Measurements from ENCODE around the gene GMFB. TPM values are rescaled to one million over a fixed set of nuclear protein-coding genes. Genes with fewer than 3 reads are reported as not detected.

Gene GMFB
- total and polyA plus RNA-seq, 9 of the 15 experiments (the other 6 are each of a cell fraction or from before 2014, with no cell fraction given): 14.0 to 31.7 (median 20.5) TPM

GRCh38 chr14:54528973-54529372 lies 40.2 kb upstream of the GMFB start:
- Histone ChIP-seq H3K36me3 (ENCODE audit: control insufficient read depth, insufficient read depth, low read length) (no peaks in the 10 kb centered on the region), H2AFZ (ENCODE audit: low read depth, low read length) (no peak overlapping the region), H3K9me3 (replicated peaks; ENCODE audit: control insufficient read depth, insufficient read depth, low read depth, low read length) (no peaks in the 10 kb centered on the region), H4K20me1 (replicated peaks; ENCODE audit: control insufficient read depth, insufficient read depth, low read length) (no peaks in the 10 kb centered on the region), H3K27me3 (ENCODE audit: control insufficient read depth in 2 of 2, insufficient read depth in 2 of 2, low read length in 2 of 2) (no peaks in the 10 kb centered on the region), H3K9ac (ENCODE audit: insufficient read depth in 1 of 2, low read depth in 2 of 2, low read length in 2 of 2) (no peak overlapping the region), H3K9me1 (ENCODE audit: control insufficient read depth, insufficient read depth, low read length) (no peaks in the 10 kb centered on the region), H3K27ac (ENCODE audit: extremely low read depth, low read depth, low read length) (no peak overlapping the region), H3K79me2 (ENCODE audit: control insufficient read depth, insufficient read depth, low read length) (no peaks in the 10 kb centered on the region), H3K4me1 (replicated peaks in 1 of 2; ENCODE audit: control insufficient read depth in 2 of 2, insufficient read depth in 2 of 2, low read length in 2 of 2) (no peaks in the 10 kb centered on the region), H3K4me2 (ENCODE audit: insufficient read depth, low read length) (no peak overlapping the region), H3K4me3 (no peak overlapping the region)
- intact Hi-C loops (cut with micrococcal nuclease): no loop called here
- POLR2A ChIA-PET: interaction anchor here (0.6 kb wide), 1 partner anchor 233 kb away, joined by 3 read pairs; no protein-coding TSS in a partner anchor
- FAIRE-seq: no peak
- no TSS peak for BruUV-seq (replicated peaks)
- ATAC-seq: no peak
- CTCF ChIA-PET (ENCODE audit: low intra/inter-chr PET ratio): no interaction called here
- in situ Hi-C loops (cut with MboI): no loop called here
- 73% methylated on average over 2 of the region's 2 CpGs for WGBS (ENCODE audit: insufficient coverage, low coverage, missing lambda C conversion rate)
- no peak for TF ChIP-seq CBFA2T2 (conservative IDR thresholded peaks at IDR 0.05)
- TF ChIP-seq, protein P1, sequence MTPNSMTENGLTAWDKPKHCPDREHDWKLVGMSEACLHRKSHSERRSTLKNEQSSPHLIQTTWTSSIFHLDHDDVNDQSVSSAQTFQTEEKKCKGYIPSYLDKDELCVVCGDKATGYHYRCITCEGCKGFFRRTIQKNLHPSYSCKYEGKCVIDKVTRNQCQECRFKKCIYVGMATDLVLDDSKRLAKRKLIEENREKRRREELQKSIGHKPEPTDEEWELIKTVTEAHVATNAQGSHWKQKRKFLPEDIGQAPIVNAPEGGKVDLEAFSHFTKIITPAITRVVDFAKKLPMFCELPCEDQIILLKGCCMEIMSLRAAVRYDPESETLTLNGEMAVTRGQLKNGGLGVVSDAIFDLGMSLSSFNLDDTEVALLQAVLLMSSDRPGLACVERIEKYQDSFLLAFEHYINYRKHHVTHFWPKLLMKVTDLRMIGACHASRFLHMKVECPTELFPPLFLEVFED (CRISPR knock-in tag; conservative IDR thresholded peaks at IDR 0.05): no peak
- no peak for TF ChIP-seq SRSF7 (optimal IDR thresholded peaks at IDR 0.05; ENCODE audit: low read depth, low read length)
- no peak for TF ChIP-seq MTA3 (IDR thresholded peaks at IDR 0.05; ENCODE audit: borderline replicate concordance)
- TF ChIP-seq ZKSCAN1 (IDR thresholded peaks at IDR 0.05; ENCODE audit: low read depth, low read length): no peak
- no peak for DNase-seq (ENCODE audit: extremely low read depth in 1 of 4, low spot score in 3 of 4)

- H3K36me3 ChIP-seq (ENCODE audit: control insufficient read depth, insufficient read depth, low read length): no peaks in the 10 kb centered on the region
- intact Hi-C loops (cut with micrococcal nuclease): no loop called here
- DNase-seq (ENCODE audit: extremely low read depth in 1 of 4, low spot score in 3 of 4) (no peak), ATAC-seq (no peak), FAIRE-seq (no peak)
- CTCF ChIA-PET (ENCODE audit: low intra/inter-chr PET ratio): no interaction called here
- H3K27ac ChIP-seq (ENCODE audit: extremely low read depth, low read depth, low read length): no peak overlapping the region
- WGBS (ENCODE audit: insufficient coverage, low coverage, missing lambda C conversion rate): 58% methylated on average over 4 of the region's 4 CpGs
- H3K4me3 ChIP-seq: no peak overlapping the region
- no peaks in the 10 kb centered on the region for H3K9me3 ChIP-seq (replicated peaks; ENCODE audit: control insufficient read depth, insufficient read depth, low read depth, low read length)
- H3K4me1 ChIP-seq (replicated peaks in 1 of 2; ENCODE audit: control insufficient read depth in 2 of 2, insufficient read depth in 2 of 2, low read length in 2 of 2): no peaks in the 10 kb centered on the region
- H2AFZ ChIP-seq (ENCODE audit: low read depth, low read length): no peak overlapping the region
- H3K27me3 ChIP-seq (ENCODE audit: control insufficient read depth in 2 of 2, insufficient read depth in 2 of 2, low read length in 2 of 2): no peaks in the 10 kb centered on the region
- in situ Hi-C loops (cut with MboI): no loop called here
- no peaks in the 10 kb centered on the region for H3K79me2 ChIP-seq (ENCODE audit: control insufficient read depth, insufficient read depth, low read length)
- POLR2A ChIA-PET: no interaction called here
- H3K9ac ChIP-seq (ENCODE audit: insufficient read depth in 1 of 2, low read depth in 2 of 2, low read length in 2 of 2): no peak overlapping the region
- BruUV-seq (replicated peaks): no TSS peak
- H4K20me1 ChIP-seq (replicated peaks; ENCODE audit: control insufficient read depth, insufficient read depth, low read length): no peaks in the 10 kb centered on the region
- H3K4me2 ChIP-seq (ENCODE audit: insufficient read depth, low read length): no peak overlapping the region
- TF ChIP-seq KAT8 (IDR thresholded peaks at IDR 0.05; ENCODE audit: low read depth): no peak
- TF ChIP-seq RBM25 (IDR thresholded peaks at IDR 0.05; ENCODE audit: low read depth, low read length, severe bottlenecking): peak; percentile 36
- TF ChIP-seq, protein P2, sequence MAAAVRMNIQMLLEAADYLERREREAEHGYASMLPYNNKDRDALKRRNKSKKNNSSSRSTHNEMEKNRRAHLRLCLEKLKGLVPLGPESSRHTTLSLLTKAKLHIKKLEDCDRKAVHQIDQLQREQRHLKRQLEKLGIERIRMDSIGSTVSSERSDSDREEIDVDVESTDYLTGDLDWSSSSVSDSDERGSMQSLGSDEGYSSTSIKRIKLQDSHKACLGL (CRISPR knock-in tag; IDR thresholded peaks at IDR 0.05; ENCODE audit: borderline replicate concordance, poor library complexity, severe bottlenecking): no peak
- no peak for TF ChIP-seq KLF1 (tag; IDR thresholded peaks at IDR 0.05)
- TF ChIP-seq ZC3H11A (IDR thresholded peaks at IDR 0.05; ENCODE audit: low read depth, low read length): no peak
- peak; percentile 55 for TF ChIP-seq ZNF121 (CRISPR knock-in tag; conservative IDR thresholded peaks at IDR 0.05)
- no peaks in the 10 kb centered on the region for H3K9me1 ChIP-seq (ENCODE audit: control insufficient read depth, insufficient read depth, low read length)
Measured at GRCh38 chr14:54524410-54524809, 35.6 kb upstream of the GMFB start.
